Hematopoietic multipotent progenitor cell treated with erythropoietin and hydrocortisone succinate and interleukin-3 and kit ligand, for 17 days (in vitro differentiated cells): ENCODE results near the gene HMX2.

Experiments
- DNase-seq: peaks from one replicate; pipeline ENCODE4 v3.0.0-alpha.2; 2015; ENCODE audit warnings: low spot score

The HMX2 gene

GRCh38 chr10:123147635-123148413, at the start of gene HMX2:
Gene HMX2, plus strand, starts transcription at chr10:123148136. Its CDS starts 243 bp downstream, at chr10:123148379.
- DNase-seq = no peak

GRCh38 chr10:123100030-123100762, 47.7 kb upstream of the HMX2 start:
- no peak for DNase-seq

GRCh38 chr10:123101872-123102271, 46.1 kb upstream of the HMX2 start:
- no peak for DNase-seq

- DNase-seq = no peak
Measured at GRCh38 chr10:123102673-123103072, 45.3 kb upstream of the HMX2 start.

GRCh38 chr10:123103944-123104343, 44.0 kb upstream of the HMX2 start:
- DNase-seq = no peak

GRCh38 chr10:123109466-123109865, 38.5 kb upstream of the HMX2 start:
- no peak for DNase-seq

GRCh38 chr10:123117644-123118417, 30.1 kb upstream of the HMX2 start:
- no peak for DNase-seq

GRCh38 chr10:123119081-123119480, 28.9 kb upstream of the HMX2 start:
- DNase-seq = no peak

- no peak for DNase-seq
Measured at GRCh38 chr10:123126246-123126645, 21.7 kb upstream of the HMX2 start.

- no peak for DNase-seq
Measured at GRCh38 chr10:123129618-123130271, 18.2 kb upstream of the HMX2 start.

GRCh38 chr10:123132576-123133477, 15.1 kb upstream of the HMX2 start:
- peak; percentile 68 for DNase-seq

GRCh38 chr10:123133541-123134342, 14.2 kb upstream of the HMX2 start:
- no peak for DNase-seq

GRCh38 chr10:123134343-123134914, 13.5 kb upstream of the HMX2 start:
- DNase-seq = no peak

- DNase-seq = no peak
Measured at GRCh38 chr10:123134915-123135414, 13.0 kb upstream of the HMX2 start.

GRCh38 chr10:123135415-123136141, 12.4 kb upstream of the HMX2 start, which contains the start of gene HMX3:
Gene HMX3, plus strand, starts transcription at chr10:123135970. Its CDS starts 81 bp downstream, at chr10:123136051.
- DNase-seq = no peak

- DNase-seq = no peak
Measured at GRCh38 chr10:123136221-123136805, 11.6 kb upstream of the HMX2 start.

- DNase-seq = no peak
Measured at GRCh38 chr10:123136806-123137642, 10.9 kb upstream of the HMX2 start.

GRCh38 chr10:123139165-123139520, 8.8 kb upstream of the HMX2 start:
- DNase-seq = no peak
